Cardiac fibroblast (primary cell): ENCODE measurements around the gene CRYGD.
"Not testable (repeated sequence)": the region's sequence is repeated elsewhere in the genome, so short reads cannot be mapped to it uniquely, and the experiment has no call there.

Experiments
- DNase-seq, 2 donors: peaks; one replicate each; pipeline versions ENCODE4 v3.0.0 to v3.0.0-alpha.2; 2010; ENCODE audit warnings: low read depth in 2 of 2
- H3K4me3 ChIP-seq, 2 donors: replicated peaks in 1 of 2; 1 replicate in 1 of 2; 2 replicates in 1 of 2; pipeline ENCODE4 v1.5.1; 2011; ENCODE audit warnings: low read depth in 2 of 2, low read length in 2 of 2, mild to moderate bottlenecking in 2 of 2, moderate library complexity in 1 of 2
- CTCF ChIP-seq: IDR thresholded peaks from one replicate; pipeline ENCODE4 v1.5.1; 2011; ENCODE audit warnings: low read depth, mild to moderate bottlenecking, low read length, inconsistent platforms

Gene CRYGD

GRCh38 chr2:208124013-208124715 is at the start of gene CRYGD:
Gene CRYGD, minus strand, starts transcription at chr2:208124524. Its CDS starts 51 bp downstream, at chr2:208124473.
- DNase-seq, H3K4me3 ChIP-seq: not testable (repeated sequence)

- H3K4me3 ChIP-seq: no peak overlapping the region
- DNase-seq: no peak
- TF ChIP-seq CTCF: no peak
Observed at GRCh38 chr2:208172125-208172524, 47.8 kb upstream of the CRYGD start.

GRCh38 chr2:208164951-208165755 is 40.8 kb upstream of the CRYGD start:
- H3K4me3 ChIP-seq: no peak overlapping the region
- no peak for DNase-seq
- no peak for TF ChIP-seq CTCF

GRCh38 chr2:208163489-208163888 is 39.2 kb upstream of the CRYGD start, which contains the start of gene CRYGA:
Gene CRYGA, minus strand, starts transcription at chr2:208163589. Its CDS starts 33 bp downstream, at chr2:208163556.
- no peak within 1 kb of the TSS for H3K4me3 ChIP-seq
- DNase-seq: no peak
- no peak for TF ChIP-seq CTCF

GRCh38 chr2:208156439-208156838 is 32.1 kb upstream of the CRYGD start:
- no peak for DNase-seq
- no peak overlapping the region for H3K4me3 ChIP-seq
- TF ChIP-seq CTCF: no peak

GRCh38 chr2:208153156-208153555 is 28.8 kb upstream of the CRYGD start:
- no peak overlapping the region for H3K4me3 ChIP-seq
- no peak for DNase-seq
- no peak for TF ChIP-seq CTCF

GRCh38 chr2:208150956-208151355 is 26.6 kb upstream of the CRYGD start:
- TF ChIP-seq CTCF: no peak
- DNase-seq: no peak
- no peak overlapping the region for H3K4me3 ChIP-seq
